Sigmoid colon (tissue), 7 donors: Measurements from ENCODE around the gene SMIM13. TPM values are rescaled to one million over a fixed set of nuclear protein-coding genes. Genes with fewer than 3 reads are reported as not detected.
"Not testable (repeated sequence)": the region's sequence is repeated elsewhere in the genome, so short reads cannot be mapped to it uniquely, and the experiment has no call there.

Experiments
- DNase-seq: peaks from one replicate; pipeline ENCODE4 v3.0.0-alpha.2; 2019
- H3K27ac ChIP-seq, 4 donors: fragments of 200-600 bp; sonication (generic); one replicate each; pipeline ENCODE4 v1.5.1; 2016 to 2019; ENCODE audit warnings: mild to moderate bottlenecking in 1 of 4
- H3K27me3 ChIP-seq, 3 donors: fragments of 200-600 bp; sonication (generic); one replicate each; pipeline ENCODE4 v1.5.1; 2019; ENCODE audit warnings: mild to moderate bottlenecking in 1 of 3
- H3K36me3 ChIP-seq, 4 donors: fragments of 200-600 bp; sonication (generic); one replicate each; pipeline ENCODE4 v1.5.1; 2016 to 2019
- H3K4me1 ChIP-seq, 4 donors: fragments of 200-600 bp; sonication (generic); one replicate each; pipeline ENCODE4 v1.5.1; 2017 to 2019
- H3K4me3 ChIP-seq, 4 donors: fragments of 200-600 bp; sonication (generic); one replicate each; pipeline ENCODE4 v1.5.1; 2017 to 2019; ENCODE audit warnings: mild to moderate bottlenecking in 2 of 4, moderate library complexity in 1 of 4
- H3K9me3 ChIP-seq, 4 donors: fragments of 200-600 bp in 3 of 4; sonication (generic) in 3 of 4; one replicate each; pipeline versions ENCODE4 v1.5.1 to v1.6.1; 2013 to 2019
- EP300 ChIP-seq, 4 donors: sonication (generic); formaldehyde crosslinking; IDR thresholded peaks; one replicate each; pipeline ENCODE4 v1.6.1; 2017; ENCODE audit warnings: antibody characterized with exemption in 4 of 4
- POLR2A ChIP-seq, 2 donors: fragments of 450-650 bp; IDR thresholded peaks; one replicate each; pipeline ENCODE4 v1.6.1; 2016; ENCODE audit warnings: antibody characterized with exemption in 2 of 2, mild to moderate bottlenecking in 2 of 2, moderate library complexity in 2 of 2
- POLR2AphosphoS5 ChIP-seq, 4 donors: sonication (generic); formaldehyde crosslinking; IDR thresholded peaks; one replicate each; pipeline ENCODE4 v1.6.1; 2017; ENCODE audit warnings: antibody characterized with exemption in 4 of 4
- WGBS, 2 donors: extraction: QIAGEN DNeasy Blood & Tissue Kit; methylation state at CpG; one replicate each; pipeline ENCODE4 v1.1.7; 2013; 5-methylcytosine and 5-hydroxymethylcytosine counted together
- intact Hi-C: fragments of 100-400 bp; cut with DNase I; formaldehyde crosslinking; loops from one replicate; pipeline ENCODE4 v1.15.1; 2023
- polyA plus RNA-seq, 3 donors: library from polyadenylated mRNA; stranded (reverse); fragments of 200-250 nt; gene quantifications; one replicate each; pipeline ENCODE4 v1.2.3, GENCODE V29; 2013
- total RNA-seq, 4 donors: library from RNA; depleted of rRNA; stranded (reverse); fragments of >200 nt; gene quantifications; one replicate each; pipeline ENCODE4 v1.1.0, GENCODE V29; 2016
- TF ChIP-seq, protein P1 (sequence below), 4 experiments: fragments of 450-650 bp in 3 of 4; fragments of 200-600 bp in 1 of 4; IDR thresholded peaks; one replicate each; pipeline ENCODE4 v1.5.1; 2016 to 2019; ENCODE audit warnings: antibody characterized with exemption in 4 of 4, mild to moderate bottlenecking in 3 of 4, moderate library complexity in 2 of 4
- donor health status: healthy with polysubstance abuse.
- donor health status: Bipolar disorder and iron deficiency.
- donor health status: healthy.

SMIM13 gene
- total and polyA plus RNA-seq, 7 donors: 1.8 to 12.1 (median 8.7) TPM

- no peaks in the 10 kb centered on the region for H3K4me1 ChIP-seq
- no peaks in the 10 kb centered on the region for H3K9me3 ChIP-seq
- H3K4me3 ChIP-seq: no peak overlapping the region
- no peaks in the 10 kb centered on the region for H3K27me3 ChIP-seq
- DNase-seq: no peak
- WGBS, 2 donors: 69 to 75% methylated on average over 4 of the region's 4 CpGs
- TF ChIP-seq POLR2AphosphoS5 (IDR thresholded peaks at IDR 0.05) (no peak), EP300 (IDR thresholded peaks at IDR 0.05) (no peak), POLR2A (IDR thresholded peaks at IDR 0.05) (no peak)
- TF ChIP-seq, protein P1, sequence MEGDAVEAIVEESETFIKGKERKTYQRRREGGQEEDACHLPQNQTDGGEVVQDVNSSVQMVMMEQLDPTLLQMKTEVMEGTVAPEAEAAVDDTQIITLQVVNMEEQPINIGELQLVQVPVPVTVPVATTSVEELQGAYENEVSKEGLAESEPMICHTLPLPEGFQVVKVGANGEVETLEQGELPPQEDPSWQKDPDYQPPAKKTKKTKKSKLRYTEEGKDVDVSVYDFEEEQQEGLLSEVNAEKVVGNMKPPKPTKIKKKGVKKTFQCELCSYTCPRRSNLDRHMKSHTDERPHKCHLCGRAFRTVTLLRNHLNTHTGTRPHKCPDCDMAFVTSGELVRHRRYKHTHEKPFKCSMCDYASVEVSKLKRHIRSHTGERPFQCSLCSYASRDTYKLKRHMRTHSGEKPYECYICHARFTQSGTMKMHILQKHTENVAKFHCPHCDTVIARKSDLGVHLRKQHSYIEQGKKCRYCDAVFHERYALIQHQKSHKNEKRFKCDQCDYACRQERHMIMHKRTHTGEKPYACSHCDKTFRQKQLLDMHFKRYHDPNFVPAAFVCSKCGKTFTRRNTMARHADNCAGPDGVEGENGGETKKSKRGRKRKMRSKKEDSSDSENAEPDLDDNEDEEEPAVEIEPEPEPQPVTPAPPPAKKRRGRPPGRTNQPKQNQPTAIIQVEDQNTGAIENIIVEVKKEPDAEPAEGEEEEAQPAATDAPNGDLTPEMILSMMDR (IDR thresholded peaks at IDR 0.05): no peak
- H3K36me3 ChIP-seq: no peaks in the 10 kb centered on the region
- H3K27ac ChIP-seq: no peak overlapping the region
- intact Hi-C loops: no loop called here
Measured at GRCh38 chr6:11083491-11083890, 10.1 kb upstream of the SMIM13 start.

GRCh38 chr6:11083956-11084355, 9.7 kb upstream of the SMIM13 start:
- WGBS, 2 donors: 82 to 92% methylated on average over 5 of the region's 5 CpGs
- Histone ChIP-seq H3K27me3 (no peaks in the 10 kb centered on the region), H3K27ac (no peak overlapping the region), H3K36me3 (no peaks in the 10 kb centered on the region), H3K4me3 (no peak overlapping the region), H3K4me1 (no peaks in the 10 kb centered on the region), H3K9me3 (no peaks in the 10 kb centered on the region)
- intact Hi-C loops: no loop called here
- DNase-seq: no peak
- no peak for TF ChIP-seq EP300 (IDR thresholded peaks at IDR 0.05)
- TF ChIP-seq, protein P1 (IDR thresholded peaks at IDR 0.05): no peak

GRCh38 chr6:11085758-11086435, 7.7 kb upstream of the SMIM13 start:
- no peak overlapping the region for H3K27ac ChIP-seq
- intact Hi-C loops: no loop called here
- H3K36me3 ChIP-seq: no peaks in the 10 kb centered on the region
- TF ChIP-seq POLR2A (IDR thresholded peaks at IDR 0.05): no peak
- no peak for TF ChIP-seq POLR2AphosphoS5 (IDR thresholded peaks at IDR 0.05)
- TF ChIP-seq EP300 (IDR thresholded peaks at IDR 0.05): no peak
- TF ChIP-seq, protein P1 (IDR thresholded peaks at IDR 0.05): no peak
- no peaks in the 10 kb centered on the region for H3K9me3 ChIP-seq
- 57 to 71% methylated on average over 3 of the region's 3 CpGs for WGBS, 2 donors
- no peaks in the 10 kb centered on the region for H3K27me3 ChIP-seq
- H3K4me1 ChIP-seq: no peaks in the 10 kb centered on the region
- DNase-seq: no peak
- H3K4me3 ChIP-seq: no peak overlapping the region

- H3K4me1 ChIP-seq, H3K9me3 ChIP-seq, H3K27me3 ChIP-seq, DNase-seq, intact Hi-C loops, H3K27ac ChIP-seq, H3K36me3 ChIP-seq, H3K4me3 ChIP-seq: not testable (repeated sequence)
- WGBS, 2 donors: 89 to 95% methylated on average over 47 of the region's 47 CpGs
Measured at GRCh38 chr6:11087141-11087812, 6.4 kb upstream of the SMIM13 start.

DNA sequence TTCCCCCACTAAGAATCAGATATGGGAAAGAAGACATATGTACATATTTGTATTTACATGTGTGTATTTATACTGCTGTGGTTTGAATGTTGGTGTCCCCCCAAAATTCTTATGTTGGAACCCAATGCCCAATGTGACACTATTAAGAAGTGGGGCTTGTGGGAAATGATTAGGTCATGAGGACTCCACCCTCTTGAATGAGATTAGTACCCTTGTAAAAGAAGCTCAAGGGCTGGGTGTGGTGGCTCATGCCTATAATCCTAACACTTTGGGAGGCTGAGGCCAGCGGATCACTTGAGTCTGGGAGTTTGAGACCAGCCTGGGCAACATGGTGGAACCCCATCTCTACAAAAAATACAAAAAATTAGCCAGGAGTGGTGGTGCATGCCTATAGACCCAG, 3.9 kb upstream of the SMIM13 start:
- intact Hi-C loops: loop anchor here (5.0 to 10.0 kb wide), 3 partner anchors 345 to 925 kb away; partner anchors contain the start of genes HIVEP1 and TMEM14B
- WGBS, 2 donors: 41 to 76% methylated on average over 1 of the region's 1 CpG
- Histone ChIP-seq H3K27me3 (no peaks in the 10 kb centered on the region), H3K36me3 (no peaks in the 10 kb centered on the region), H3K27ac (no peak overlapping the region), H3K9me3 (no peaks in the 10 kb centered on the region), H3K4me3 (no peak overlapping the region), H3K4me1 (peaks cover 0 to 7% (median 4%) of the 10 kb centered on the region in 4 donors)
- DNase-seq: no peak
- TF ChIP-seq, protein P1 (IDR thresholded peaks at IDR 0.05): no peak
- TF ChIP-seq POLR2AphosphoS5 (IDR thresholded peaks at IDR 0.05) (no peak), EP300 (IDR thresholded peaks at IDR 0.05) (no peak), POLR2A (IDR thresholded peaks at IDR 0.05) (no peak)

DNA sequence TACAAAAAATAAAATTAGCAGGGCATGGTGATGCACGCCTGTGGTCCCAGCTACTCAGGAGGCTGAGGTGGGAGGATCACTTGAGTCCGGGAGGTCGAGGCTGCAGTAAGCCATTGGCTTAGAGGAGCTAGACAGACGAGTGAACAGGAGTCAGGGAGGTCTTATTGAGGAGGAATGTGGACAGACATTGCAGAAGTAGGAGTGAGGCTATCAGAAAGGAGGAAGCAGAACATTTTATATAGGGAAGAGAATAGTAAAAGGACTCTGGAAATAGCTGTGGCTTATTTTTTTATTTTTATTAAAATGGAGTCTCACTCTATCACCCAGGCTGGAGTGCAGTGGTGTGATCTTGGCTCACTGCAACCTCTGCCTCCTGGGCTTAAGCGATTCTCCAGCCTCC, 2.5 kb upstream of the SMIM13 start:
- 92 to 94% methylated on average over 5 of the region's 5 CpGs for WGBS, 2 donors
- H3K9me3 ChIP-seq, H3K27me3 ChIP-seq, DNase-seq, H3K27ac ChIP-seq, H3K36me3 ChIP-seq, H3K4me3 ChIP-seq: not testable (repeated sequence)
- H3K4me1 ChIP-seq: peaks cover 0 to 22% (median 17%) of the 10 kb centered on the region in 4 donors
- intact Hi-C loops: loop anchor here (5.0 to 10.0 kb wide), 3 partner anchors 346 to 924 kb away; partner anchors contain the start of genes HIVEP1 and TMEM14B
